DOHH2 (cell line): Measurements from ENCODE around the gene EEPD1.

Experiments
- H3F3A ChIP-seq: fragments of 200-600 bp; sonication (generic), shearing (Covaris generic); 2 replicates; pipeline ENCODE4 v1.6.0; 2016; ENCODE audit warnings: antibody characterized with exemption, mild to moderate bottlenecking; ENCODE audit not compliant: control insufficient read depth, insufficient read depth
- H3K27ac ChIP-seq: fragments of 200-600 bp; sonication (generic); 2 replicates; pipeline ENCODE4 v1.5.1; 2014; ENCODE audit warnings: low read depth, mild to moderate bottlenecking, low read length, moderate library complexity
- H3K27me3 ChIP-seq: fragments of 200-600 bp; sonication (generic); 2 replicates; pipeline ENCODE4 v1.6.1; 2014; ENCODE audit warnings: mild to moderate bottlenecking, low read length, mixed read lengths; ENCODE audit not compliant: control insufficient read depth
- H3K36me3 ChIP-seq: fragments of 200-600 bp; sonication (generic); 2 replicates; pipeline ENCODE4 v1.6.1; 2014; ENCODE audit warnings: mild to moderate bottlenecking, low read length, moderate library complexity, mixed read lengths; ENCODE audit not compliant: control insufficient read depth
- H3K4me1 ChIP-seq: fragments of 200-600 bp; sonication (generic); 2 replicates; pipeline ENCODE4 v1.6.1; 2014; ENCODE audit warnings: mild to moderate bottlenecking, low read length, mixed read lengths; ENCODE audit not compliant: control insufficient read depth
- H3K4me2 ChIP-seq: fragments of 200-600 bp; sonication (generic); 2 replicates; pipeline ENCODE4 v1.6.0; 2014; ENCODE audit warnings: mild to moderate bottlenecking, low read length, moderate library complexity
- H3K4me3 ChIP-seq: fragments of 200-600 bp; sonication (generic); 2 replicates; pipeline ENCODE4 v1.5.1; 2014; ENCODE audit warnings: mild to moderate bottlenecking, low read length, mixed read lengths
- H3K79me2 ChIP-seq: fragments of 200-600 bp; sonication (generic); 2 replicates; pipeline ENCODE4 v1.6.1; 2014; ENCODE audit warnings: mild to moderate bottlenecking, low read length, mixed read lengths; ENCODE audit not compliant: control insufficient read depth
- H3K9me2 ChIP-seq: fragments of 200-600 bp; sonication (generic); replicated peaks from 2 replicates; pipeline ENCODE4 v1.6.1; 2014; ENCODE audit warnings: mild to moderate bottlenecking, low read length, mixed read lengths; ENCODE audit not compliant: control insufficient read depth
- H3K9me3 ChIP-seq: fragments of 200-600 bp; sonication (generic); 2 replicates; pipeline ENCODE4 v1.6.1; 2014; ENCODE audit warnings: antibody characterized with exemption, low read length, mixed read lengths; ENCODE audit not compliant: control insufficient read depth, insufficient read depth
- H4K20me1 ChIP-seq: fragments of 200-600 bp; sonication (generic); 2 replicates; pipeline ENCODE4 v1.6.0; 2014; ENCODE audit warnings: low read depth, mild to moderate bottlenecking, antibody characterized with exemption, low read length, moderate library complexity; ENCODE audit not compliant: control insufficient read depth, insufficient read depth
- EZH2phosphoT487 ChIP-seq: fragments of 200-600 bp; sonication (generic); IDR thresholded peaks from 2 replicates; pipeline ENCODE4 v1.6.1; 2017; ENCODE audit warnings: borderline replicate concordance, mild to moderate bottlenecking, antibody characterized with exemption, low read length, moderate library complexity, mixed read lengths
- TF ChIP-seq, protein P1 (sequence below): fragments of 200-600 bp; sonication (generic); IDR thresholded peaks from one replicate; pipeline ENCODE4 v1.5.1; 2014; ENCODE audit warnings: antibody characterized with exemption, mild to moderate bottlenecking, low read depth, low read length; ENCODE audit not compliant: poor library complexity, severe bottlenecking

The EEPD1 gene

DNA sequence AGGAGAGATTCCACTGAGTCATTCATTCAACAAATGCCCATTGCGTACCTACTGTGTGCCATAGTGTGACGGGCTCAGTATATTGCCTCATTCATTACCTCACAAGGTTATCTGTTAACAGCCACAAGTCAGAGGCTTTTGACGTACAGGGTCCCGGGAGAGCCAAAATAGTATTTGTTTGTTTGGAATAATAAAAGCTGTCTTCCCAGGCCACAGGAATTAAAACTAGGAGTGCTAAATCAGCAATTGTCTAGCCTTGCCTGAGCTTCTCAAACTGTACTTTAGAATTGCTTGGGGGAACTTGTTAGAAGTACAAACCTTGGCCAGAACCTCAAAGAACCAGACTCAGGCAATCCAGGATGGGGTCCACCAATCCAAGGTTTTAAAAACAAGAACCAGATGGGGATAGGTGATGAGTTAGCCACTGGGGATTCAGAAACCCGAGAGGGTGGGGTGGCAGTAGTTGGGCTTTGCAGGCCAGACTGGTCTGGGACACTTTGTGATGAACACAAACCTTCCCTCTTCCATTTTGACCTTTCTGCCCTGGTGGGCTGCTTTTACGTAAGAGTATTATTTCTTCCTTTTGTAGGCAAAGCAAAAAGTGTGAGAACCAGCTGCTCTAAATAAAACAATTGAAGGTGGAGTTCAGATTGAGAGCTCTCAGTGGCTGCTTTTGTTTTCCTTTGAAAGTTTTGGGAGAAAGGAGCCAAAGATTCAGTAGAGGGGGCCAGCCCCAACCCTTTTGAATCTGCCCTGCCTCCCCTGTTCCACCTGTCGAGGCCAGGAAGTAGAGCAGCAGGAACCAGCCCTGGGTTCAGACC, 123.6 kb downstream of the EEPD1 start:
- peaks cover 76% of the 10 kb centered on the region for H3K4me1 ChIP-seq
- TF ChIP-seq, protein P1, sequence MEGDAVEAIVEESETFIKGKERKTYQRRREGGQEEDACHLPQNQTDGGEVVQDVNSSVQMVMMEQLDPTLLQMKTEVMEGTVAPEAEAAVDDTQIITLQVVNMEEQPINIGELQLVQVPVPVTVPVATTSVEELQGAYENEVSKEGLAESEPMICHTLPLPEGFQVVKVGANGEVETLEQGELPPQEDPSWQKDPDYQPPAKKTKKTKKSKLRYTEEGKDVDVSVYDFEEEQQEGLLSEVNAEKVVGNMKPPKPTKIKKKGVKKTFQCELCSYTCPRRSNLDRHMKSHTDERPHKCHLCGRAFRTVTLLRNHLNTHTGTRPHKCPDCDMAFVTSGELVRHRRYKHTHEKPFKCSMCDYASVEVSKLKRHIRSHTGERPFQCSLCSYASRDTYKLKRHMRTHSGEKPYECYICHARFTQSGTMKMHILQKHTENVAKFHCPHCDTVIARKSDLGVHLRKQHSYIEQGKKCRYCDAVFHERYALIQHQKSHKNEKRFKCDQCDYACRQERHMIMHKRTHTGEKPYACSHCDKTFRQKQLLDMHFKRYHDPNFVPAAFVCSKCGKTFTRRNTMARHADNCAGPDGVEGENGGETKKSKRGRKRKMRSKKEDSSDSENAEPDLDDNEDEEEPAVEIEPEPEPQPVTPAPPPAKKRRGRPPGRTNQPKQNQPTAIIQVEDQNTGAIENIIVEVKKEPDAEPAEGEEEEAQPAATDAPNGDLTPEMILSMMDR: no peak
- TF ChIP-seq EZH2phosphoT487: no peak
- H3K9me3 ChIP-seq: no peaks in the 10 kb centered on the region
- no peaks in the 10 kb centered on the region for H4K20me1 ChIP-seq
- no peak overlapping the region for H3K27ac ChIP-seq
- no peak overlapping the region for H3K4me2 ChIP-seq
- peaks cover 19% of the 10 kb centered on the region for H3K36me3 ChIP-seq
- H3K9me2 ChIP-seq: no peaks in the 10 kb centered on the region
- H3K79me2 ChIP-seq: peaks cover 88% of the 10 kb centered on the region
- H3K27me3 ChIP-seq: no peaks in the 10 kb centered on the region
- no peak overlapping the region for H3K4me3 ChIP-seq
- H3F3A ChIP-seq: peaks cover 14% of the 10 kb centered on the region

DNA sequence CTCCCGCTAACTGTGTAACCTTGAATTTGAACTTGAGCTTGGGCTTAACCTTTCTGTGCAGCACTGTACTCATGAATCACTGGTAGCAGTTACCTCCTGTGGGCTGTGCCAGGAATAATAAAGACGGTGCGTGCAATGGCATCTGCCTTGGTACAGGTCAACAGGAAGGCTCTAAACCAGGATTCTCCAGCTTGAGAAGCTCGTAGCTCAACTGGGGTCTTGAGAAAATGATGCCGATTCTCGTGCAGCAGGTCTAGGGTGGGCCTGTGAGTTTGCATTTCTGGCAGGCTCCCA, 124.1 kb downstream of the EEPD1 start:
- H3K9me2 ChIP-seq: no peaks in the 10 kb centered on the region
- H4K20me1 ChIP-seq: no peaks in the 10 kb centered on the region
- peak overlapping the region; percentile 19; the same call in 1 of the 2 replicates for H3K4me2 ChIP-seq
- H3K27me3 ChIP-seq: no peaks in the 10 kb centered on the region
- TF ChIP-seq EZH2phosphoT487: no peak
- TF ChIP-seq, protein P1: no peak
- H3K4me3 ChIP-seq: no peak overlapping the region
- H3F3A ChIP-seq: peaks cover 18% of the 10 kb centered on the region
- no peaks in the 10 kb centered on the region for H3K9me3 ChIP-seq
- H3K79me2 ChIP-seq: peaks cover 86% of the 10 kb centered on the region
- H3K27ac ChIP-seq: no peak overlapping the region
- H3K4me1 ChIP-seq: peaks cover 82% of the 10 kb centered on the region
- H3K36me3 ChIP-seq: peaks cover 20% of the 10 kb centered on the region

DNA sequence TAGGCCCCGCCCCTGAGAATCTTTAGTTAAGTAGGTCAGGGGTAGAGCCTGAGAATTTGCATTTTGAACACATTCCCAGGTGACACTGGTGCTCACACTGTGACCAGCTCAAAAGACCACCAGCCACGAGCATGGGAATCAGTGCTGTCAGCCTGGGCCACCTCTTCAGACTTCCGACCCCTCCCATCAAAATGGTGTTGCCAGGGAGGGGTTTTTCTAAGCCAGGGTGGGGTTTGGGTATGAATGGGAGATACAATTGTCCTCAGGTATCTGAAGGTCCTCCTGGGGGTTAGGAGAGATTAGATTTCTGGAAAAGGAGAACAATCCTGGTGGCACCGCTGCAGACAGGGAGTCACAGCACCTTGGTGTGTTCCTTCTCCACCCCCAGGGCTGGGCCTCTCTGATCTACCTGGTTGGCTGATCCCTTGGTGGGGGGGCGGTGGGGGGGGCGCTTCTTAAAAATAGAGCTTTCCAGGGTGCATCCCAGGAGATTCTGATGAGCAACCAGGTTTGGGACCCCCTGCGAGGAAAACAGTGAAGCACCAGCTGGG, 125.1 kb downstream of the EEPD1 start:
- no peak overlapping the region for H3K27ac ChIP-seq

More for the DNA sequence above, 125.1 kb downstream of the EEPD1 start:
- peaks cover 86% of the 10 kb centered on the region for H3K79me2 ChIP-seq
- no peak overlapping the region for H3K4me3 ChIP-seq
- peaks cover 88% of the 10 kb centered on the region for H3K4me1 ChIP-seq
- no peaks in the 10 kb centered on the region for H3K9me3 ChIP-seq
- no peaks in the 10 kb centered on the region for H4K20me1 ChIP-seq
- H3K27me3 ChIP-seq: no peaks in the 10 kb centered on the region
- peaks cover 22% of the 10 kb centered on the region for H3K36me3 ChIP-seq
- peaks cover 27% of the 10 kb centered on the region for H3F3A ChIP-seq
- H3K4me2 ChIP-seq: peak overlapping the region; percentile 19
- TF ChIP-seq EZH2phosphoT487: no peak
- TF ChIP-seq, protein P1: no peak
- H3K9me2 ChIP-seq: no peaks in the 10 kb centered on the region
